Smooth muscle cell (in vitro differentiated cells): ENCODE measurements around the gene SMIM13. TPM values are rescaled to one million over a fixed set of nuclear protein-coding genes. Genes with fewer than 3 reads are reported as not detected.

Experiments
- DNase-seq: peaks from one replicate; lab custom pipeline; 2025; ENCODE audit not compliant: unreplicated experiment; lab: John Stamatoyannopoulos, UW
- H2AFZ ChIP-seq: fragments of 200-600 bp; sonication (generic); 2 replicates; pipeline ENCODE4 v1.6.0; 2016; ENCODE audit warnings: antibody characterized with exemption, low read depth, mild to moderate bottlenecking
- H3F3A ChIP-seq: fragments of 200-600 bp; sonication (generic); 2 replicates; pipeline ENCODE4 v1.6.0; 2017; ENCODE audit warnings: antibody characterized with exemption, low read depth
- H3K27ac ChIP-seq: fragments of 200-600 bp; sonication (generic); 2 replicates; pipeline ENCODE4 v1.5.1; 2016; ENCODE audit warnings: low read depth, mild to moderate bottlenecking
- H3K27me3 ChIP-seq: fragments of 200-600 bp; sonication (generic); 2 replicates; pipeline ENCODE4 v1.6.1; 2016; ENCODE audit warnings: low read depth, mild to moderate bottlenecking
- H3K36me3 ChIP-seq: fragments of 200-600 bp; sonication (generic); 2 replicates; pipeline ENCODE4 v1.5.1; 2016; ENCODE audit warnings: low read depth
- H3K4me1 ChIP-seq: fragments of 200-600 bp; sonication (generic); 2 replicates; pipeline ENCODE4 v1.5.1; 2016; ENCODE audit warnings: low read depth
- H3K4me2 ChIP-seq: fragments of 200-600 bp; sonication (generic); 2 replicates; pipeline ENCODE4 v1.6.0; 2016; ENCODE audit warnings: mild to moderate bottlenecking
- H3K4me3 ChIP-seq: fragments of 200-600 bp; sonication (generic); 2 replicates; pipeline ENCODE4 v1.5.1; 2016; ENCODE audit warnings: mild to moderate bottlenecking
- H3K79me2 ChIP-seq: fragments of 200-600 bp; sonication (generic); 2 replicates; pipeline ENCODE4 v1.6.0; 2016; ENCODE audit warnings: low read depth, mild to moderate bottlenecking
- H3K9ac ChIP-seq: fragments of 200-600 bp; sonication (generic); 2 replicates; pipeline ENCODE4 v1.6.0; 2016; ENCODE audit warnings: low read depth
- H3K9me3 ChIP-seq: fragments of 200-600 bp; sonication (generic); replicated peaks from 2 replicates; pipeline ENCODE4 v1.5.1; 2016; ENCODE audit warnings: low read depth
- H4K20me1 ChIP-seq: fragments of 200-600 bp; sonication (generic); 2 replicates; pipeline ENCODE4 v1.6.0; 2016; ENCODE audit warnings: low read depth
- CTCF ChIP-seq: fragments of 200-600 bp; sonication (generic); IDR thresholded peaks from 2 replicates; pipeline ENCODE4 v1.5.1; 2017; ENCODE audit warnings: borderline replicate concordance, mild to moderate bottlenecking, antibody characterized with exemption; ENCODE audit not compliant: insufficient read depth, poor library complexity, severe bottlenecking
- WGBS: methylation state at CpG from one replicate; pipeline ENCODE4 v1.1.7; 2016; ENCODE audit warnings: low lambda C conversion rate; 5-methylcytosine and 5-hydroxymethylcytosine counted together
- polyA plus RNA-seq: library from polyadenylated mRNA; unstranded; fragments of >200 nt; fragmentation: Nextera tagmentation; extraction: Ambion mirVana; gene quantifications from 2 replicates; pipeline ENCODE4 v1.2.1, GENCODE V29; 2016
- total RNA-seq: library from RNA; depleted of rRNA; stranded (reverse); fragments of >200 nt; gene quantifications from 2 replicates; pipeline ENCODE4 v1.2.3, GENCODE V29; 2014

Gene SMIM13
- total and polyA plus RNA-seq, 2 experiments from 2014 or later = 9.8 to 17.7 TPM

- H3K4me3 ChIP-seq = no peak overlapping the region
- peaks cover 22% of the 10 kb centered on the region for H3F3A ChIP-seq
- H4K20me1 ChIP-seq = no peaks in the 10 kb centered on the region
- H3K27ac ChIP-seq = peak overlapping the region; percentile 69
- H3K4me1 ChIP-seq = peaks cover 5% of the 10 kb centered on the region
- no peaks in the 10 kb centered on the region for H3K9me3 ChIP-seq
- no peak for DNase-seq
- TF ChIP-seq CTCF = no peak
- H3K4me2 ChIP-seq = no peak overlapping the region
- H2AFZ ChIP-seq = no peak overlapping the region
- no peak overlapping the region for H3K9ac ChIP-seq
- H3K79me2 ChIP-seq = no peaks in the 10 kb centered on the region
- H3K36me3 ChIP-seq = peaks cover 18% of the 10 kb centered on the region
- WGBS = 64% methylated on average over 6 of the region's 6 CpGs
- H3K27me3 ChIP-seq = no peaks in the 10 kb centered on the region
These were observed 85.4 kb downstream of the SMIM13 start for GRCh38 chr6:11179088-11179418.

GRCh38 chr6:11179419-11180202 is 86.0 kb downstream of the SMIM13 start:
- H3K4me3 ChIP-seq = no peak overlapping the region
- H4K20me1 ChIP-seq = peaks cover 3% of the 10 kb centered on the region
- H2AFZ ChIP-seq = no peak overlapping the region
- H3K9ac ChIP-seq = no peak overlapping the region
- 41% methylated on average over 8 of the region's 8 CpGs for WGBS
- no peak for DNase-seq
- peak overlapping the region; percentile 27 for H3K4me2 ChIP-seq
- no peaks in the 10 kb centered on the region for H3K27me3 ChIP-seq
- peaks cover 5% of the 10 kb centered on the region for H3K4me1 ChIP-seq
- peaks cover 28% of the 10 kb centered on the region for H3F3A ChIP-seq
- no peaks in the 10 kb centered on the region for H3K79me2 ChIP-seq
- peaks cover 22% of the 10 kb centered on the region for H3K36me3 ChIP-seq
- no peaks in the 10 kb centered on the region for H3K9me3 ChIP-seq
- peak overlapping the region; percentile 69 for H3K27ac ChIP-seq
- no peak for TF ChIP-seq CTCF

GRCh38 chr6:11181478-11182136 is 88.0 kb downstream of the SMIM13 start:
- Histone ChIP-seq H3K79me2 (no peaks in the 10 kb centered on the region), H3K36me3 (peaks cover 29% of the 10 kb centered on the region), H3K9me3 (no peaks in the 10 kb centered on the region), H3F3A (peaks cover 40% of the 10 kb centered on the region), H3K27me3 (no peaks in the 10 kb centered on the region), H3K4me3 (no peak overlapping the region), H3K4me2 (no peak overlapping the region), H3K27ac (peak overlapping the region; percentile 30), H3K4me1 (peaks cover 5% of the 10 kb centered on the region), H4K20me1 (peaks cover 12% of the 10 kb centered on the region), H2AFZ (no peak overlapping the region), H3K9ac (no peak overlapping the region)
- no peak for DNase-seq
- 96% methylated on average over 3 of the region's 3 CpGs for WGBS
- no peak for TF ChIP-seq CTCF
